Aorta (tissue), 5 donors: ENCODE data around the gene C4B. TPM values are rescaled to one million over a fixed set of nuclear protein-coding genes. Genes with fewer than 3 reads are reported as not detected.
"Not testable (repeated sequence)": the region's sequence is repeated elsewhere in the genome, so short reads cannot be mapped to it uniquely, and the experiment has no call there.

Source experiments
- ATAC-seq: fragments of 200-7000 bp; cut with Tn5 transposase; one replicate; pipeline ENCODE4 v1.9.1; 2022; ENCODE audit warnings: moderate library complexity; ENCODE audit not compliant: low FRiP score
- DNase-seq, 2 donors: peaks; one replicate each; pipeline ENCODE4 v3.0.0-alpha.2; 2020
- H3K27ac ChIP-seq, 2 donors: one replicate each; pipeline ENCODE4 v1.5.1; 2013; ENCODE audit warnings: low read length in 2 of 2, mild to moderate bottlenecking in 2 of 2, moderate library complexity in 2 of 2, control low read depth in 1 of 2, inconsistent platforms in 1 of 2, low read depth in 1 of 2
- H3K27me3 ChIP-seq, 2 donors: one replicate each; pipeline ENCODE4 v1.6.1; 2013; ENCODE audit warnings: control low read depth in 1 of 2, low read length in 1 of 2, mild to moderate bottlenecking in 1 of 2, moderate library complexity in 1 of 2; ENCODE audit not compliant: insufficient read depth in 2 of 2, control insufficient read depth in 1 of 2
- H3K36me3 ChIP-seq, 2 donors: one replicate each; pipeline ENCODE4 v1.6.1; 2013; ENCODE audit warnings: control low read depth in 1 of 2, low read length in 1 of 2, mild to moderate bottlenecking in 1 of 2; ENCODE audit not compliant: insufficient read depth in 2 of 2, control insufficient read depth in 1 of 2
- H3K4me1 ChIP-seq, 2 donors: one replicate each; pipeline ENCODE4 v1.6.1; 2013; ENCODE audit warnings: low read length in 2 of 2, control low read depth in 1 of 2, mild to moderate bottlenecking in 1 of 2, moderate library complexity in 1 of 2; ENCODE audit not compliant: insufficient read depth in 2 of 2, control insufficient read depth in 1 of 2
- H3K4me3 ChIP-seq, 2 donors: one replicate each; pipeline ENCODE4 v1.5.1; 2013; ENCODE audit warnings: low read length in 2 of 2, control low read depth in 1 of 2, mild to moderate bottlenecking in 1 of 2
- H3K9me3 ChIP-seq: one replicate; pipeline ENCODE4 v1.6.1; 2013; ENCODE audit warnings: mild to moderate bottlenecking, low read length; ENCODE audit not compliant: control insufficient read depth
- WGBS, 2 donors: extraction: QIAGEN DNeasy Blood & Tissue Kit; methylation state at CpG; one replicate each; pipeline ENCODE4 v1.1.7; 2013; 5-methylcytosine and 5-hydroxymethylcytosine counted together
- intact Hi-C, 2 donors: fragments of 100-400 bp; cut with DNase I; formaldehyde crosslinking; loops; one replicate each; pipeline versions ENCODE4 v1.14.2 to v1.15.0; 2022
- long read RNA-seq, 2 donors: library from polyadenylated mRNA; unstranded; transcript quantifications; one replicate each; pipeline ENCODE4 v2.0.0, GENCODE V29; 2020 to 2021
- polyA plus RNA-seq, 2 donors: library from polyadenylated mRNA; stranded (reverse); fragments of 200-250 nt; gene quantifications; one replicate each; pipeline ENCODE4 v1.2.3, GENCODE V29; 2013
- total RNA-seq, 2 donors: library from RNA; stranded (reverse); fragmentation: NEBNext Ultra II Directional; extraction: Animal tissue kit (Norgen Biotek cat#: 25700); gene quantifications; one replicate each; pipeline ENCODE4 v1.2.1, GENCODE V29; 2021
- donor health status: healthy with polysubstance abuse.
- donor health status: Bipolar disorder and iron deficiency.
- donor health status: DM: no; HTN: no; CAD: no.
- donor health status: DM: no; HTN: no; CAD: no.
- donor health status: DM: yes; HTN: yes; CAD: no.

C4B gene
- total RNA-seq (100 to 1,000 TPM; 149 to 225 TPM), polyA plus RNA-seq (10 to 100 TPM; 10.8 to 49.3 TPM)
- long read RNA-seq, donor 1, partial matches to known transcripts, result 72 of 76 reads
- long read RNA-seq, donor 1, other reads (novel, unspliced or antisense), result 4 of 76 reads
- long read RNA-seq, donor 2, full-length matches to known transcripts, result 8 of 70 reads
- long read RNA-seq, donor 2, partial matches to known transcripts, result 56 of 70 reads
- long read RNA-seq, donor 2, other reads (novel, unspliced or antisense), result 6 of 70 reads

DNA sequence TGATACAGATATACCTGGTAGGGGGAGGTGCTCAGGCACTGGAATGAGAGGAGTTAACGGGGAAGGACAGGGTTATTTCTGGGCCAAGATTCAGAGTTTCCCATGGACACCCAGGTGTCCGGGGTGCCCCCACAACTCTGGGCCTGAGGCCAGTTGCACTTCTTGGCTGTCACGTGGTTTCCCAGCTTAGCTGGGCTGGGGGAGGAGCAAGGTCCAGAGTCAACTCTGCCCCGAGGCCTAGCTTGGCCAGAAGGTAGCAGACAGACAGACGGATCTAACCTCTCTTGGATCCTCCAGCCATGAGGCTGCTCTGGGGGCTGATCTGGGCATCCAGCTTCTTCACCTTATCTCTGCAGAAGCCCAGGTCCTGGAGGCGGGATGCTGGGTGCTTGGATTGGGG is at the start of gene C4B:
TSS of gene C4B (plus strand) at position 249 of the 400 bp plus-strand sequence. CDS start at position 300, 51 bp downstream.
- WGBS, 2 donors, result no CpG with 5 or more reads among the region's 6 CpGs
- H3K4me1 ChIP-seq, H3K27ac ChIP-seq, H3K36me3 ChIP-seq, intact Hi-C loops, DNase-seq, H3K9me3 ChIP-seq, H3K27me3 ChIP-seq, H3K4me3 ChIP-seq: not testable (repeated sequence)
- peak; percentile 23 for ATAC-seq

DNA sequence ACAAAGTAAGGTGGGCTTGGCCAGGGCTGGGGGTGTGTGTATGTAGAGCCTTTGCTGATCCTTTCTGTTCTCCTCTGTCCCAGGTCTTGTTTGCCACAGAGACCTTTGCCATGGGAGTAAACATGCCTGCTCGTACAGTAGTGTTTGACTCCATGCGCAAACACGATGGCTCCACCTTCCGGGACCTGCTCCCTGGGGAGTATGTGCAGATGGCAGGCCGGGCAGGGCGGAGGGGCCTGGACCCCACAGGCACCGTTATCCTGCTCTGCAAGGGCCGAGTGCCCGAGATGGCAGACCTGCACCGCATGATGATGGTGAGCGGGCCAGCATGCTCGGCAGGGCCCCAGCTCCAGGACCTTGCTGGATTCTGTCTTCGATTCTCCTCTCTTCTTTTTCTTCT is 48.9 kb upstream of the C4B start:
- intact Hi-C loops, result no loop called here
- Histone ChIP-seq H3K27me3 (no peaks in the 10 kb centered on the region), H3K27ac (no peak overlapping the region), H3K4me1 (no peaks in the 10 kb centered on the region), H3K36me3 (peaks cover 0 to 22% of the 10 kb centered on the region in 2 donors), H3K4me3 (no peak overlapping the region), H3K9me3 (no peaks in the 10 kb centered on the region)
- DNase-seq (peak; percentile 34 to 64), ATAC-seq (no peak)
- 81 to 85% methylated on average over 13 of the region's 13 CpGs for WGBS, 2 donors

DNA sequence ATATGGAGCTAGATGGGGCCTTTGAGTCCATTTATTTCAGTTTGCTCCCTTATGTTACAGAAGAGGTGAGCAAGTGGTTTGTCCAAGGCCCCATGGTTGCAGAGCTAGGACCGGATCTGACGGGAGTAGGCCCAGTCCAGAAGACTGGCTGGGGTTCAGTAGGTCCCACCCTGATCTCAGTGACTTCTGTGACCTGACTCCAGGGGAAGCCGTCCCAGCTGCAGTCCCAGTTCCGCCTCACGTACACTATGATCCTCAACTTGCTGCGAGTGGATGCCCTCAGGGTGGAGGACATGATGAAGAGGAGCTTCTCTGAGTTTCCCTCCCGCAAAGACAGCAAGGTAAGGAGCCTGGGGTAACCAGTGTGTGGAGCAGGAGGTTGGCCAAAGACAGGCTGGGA is 48.1 kb upstream of the C4B start:
- Histone ChIP-seq H3K27ac (no peak overlapping the region), H3K27me3 (no peaks in the 10 kb centered on the region), H3K4me1 (no peaks in the 10 kb centered on the region), H3K36me3 (peaks cover 0 to 20% of the 10 kb centered on the region in 2 donors), H3K4me3 (no peak overlapping the region), H3K9me3 (no peaks in the 10 kb centered on the region)
- intact Hi-C loops, result no loop called here
- DNase-seq (peak; percentile 43), ATAC-seq (no peak)
- 86 to 87% methylated on average over 7 of the region's 7 CpGs for WGBS, 2 donors

DNA sequence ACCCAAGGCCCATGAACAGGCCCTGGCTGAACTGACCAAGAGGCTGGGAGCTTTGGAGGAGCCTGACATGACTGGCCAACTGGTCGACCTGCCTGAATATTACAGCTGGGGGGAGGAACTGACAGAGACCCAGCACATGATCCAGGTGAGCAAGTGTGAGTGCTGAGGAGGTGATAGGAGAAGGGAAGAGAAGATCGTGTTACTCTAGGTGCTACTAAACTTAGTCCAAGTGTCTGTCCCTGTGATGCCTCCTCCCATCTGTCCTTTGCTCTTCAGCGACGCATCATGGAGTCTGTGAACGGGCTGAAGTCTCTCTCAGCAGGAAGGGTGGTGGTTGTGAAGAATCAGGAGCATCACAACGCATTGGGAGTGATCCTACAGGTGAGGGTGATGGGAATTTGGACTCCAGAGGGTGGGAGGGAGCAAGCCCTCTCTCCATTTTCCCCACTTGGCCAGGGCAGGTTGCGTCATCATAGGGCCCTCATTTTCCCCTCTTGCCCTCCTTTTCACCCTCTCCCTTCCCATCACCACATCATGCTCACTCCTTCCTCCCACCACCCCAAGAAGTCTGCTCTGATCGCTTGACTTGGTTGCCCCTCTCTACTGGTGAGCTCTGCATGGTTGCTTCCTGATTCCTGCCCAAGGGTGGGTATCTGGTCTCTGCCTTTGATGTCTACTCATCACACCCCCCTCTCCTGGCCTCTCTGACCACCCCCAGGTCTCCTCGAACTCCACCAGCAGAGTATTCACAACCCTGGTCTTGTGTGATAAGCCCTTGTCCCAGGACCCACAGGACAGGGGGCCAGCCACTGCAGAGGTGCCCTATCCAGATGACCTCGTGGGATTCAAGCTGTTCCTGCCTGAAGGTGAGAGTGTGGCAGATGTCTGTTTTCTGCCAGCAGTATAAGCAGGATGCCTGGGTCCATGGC is 47.3 kb upstream of the C4B start:
- WGBS, 2 donors, result 78 to 82% methylated on average over 10 of the region's 10 CpGs
- H3K4me3 ChIP-seq, result no peak overlapping the region
- H3K4me1 ChIP-seq, result no peaks in the 10 kb centered on the region
- no peaks in the 10 kb centered on the region for H3K9me3 ChIP-seq
- DNase-seq (peak; percentile 29 to 32), ATAC-seq (no peak)
- H3K27ac ChIP-seq, result no peak overlapping the region
- H3K36me3 ChIP-seq, result peaks cover 0 to 20% of the 10 kb centered on the region in 2 donors
- no peaks in the 10 kb centered on the region for H3K27me3 ChIP-seq
- intact Hi-C loops, result no loop called here

DNA sequence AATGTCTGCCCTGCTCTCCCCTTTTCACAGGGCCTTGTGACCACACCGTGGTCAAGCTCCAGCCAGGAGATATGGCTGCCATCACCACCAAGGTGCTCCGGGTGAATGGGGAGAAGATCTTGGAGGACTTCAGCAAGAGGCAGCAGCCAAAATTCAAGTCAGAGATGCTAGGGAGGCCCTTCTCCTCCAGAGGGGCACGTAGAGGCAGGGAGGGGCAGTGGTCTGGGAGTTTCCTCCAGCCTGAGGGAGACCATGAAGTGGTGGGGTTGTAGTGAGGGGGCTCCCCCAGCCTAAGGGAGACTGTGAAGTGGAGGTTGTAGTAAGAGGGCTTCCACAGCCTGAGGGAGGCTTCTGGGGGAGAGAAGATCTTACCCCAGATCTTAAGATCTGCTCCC is 46.7 kb upstream of the C4B start:
- Histone ChIP-seq H3K4me3 (no peak overlapping the region), H3K9me3 (no peaks in the 10 kb centered on the region), H3K27ac (no peak overlapping the region), H3K36me3 (peaks cover 0 to 20% of the 10 kb centered on the region in 2 donors), H3K27me3 (no peaks in the 10 kb centered on the region), H3K4me1 (no peaks in the 10 kb centered on the region)
- ATAC-seq, result no peak
- 69 to 73% methylated on average over 3 of the region's 3 CpGs for WGBS, 2 donors
- intact Hi-C loops, result no loop called here
- peak in 1 of 2 donors; percentile 24 for DNase-seq

DNA sequence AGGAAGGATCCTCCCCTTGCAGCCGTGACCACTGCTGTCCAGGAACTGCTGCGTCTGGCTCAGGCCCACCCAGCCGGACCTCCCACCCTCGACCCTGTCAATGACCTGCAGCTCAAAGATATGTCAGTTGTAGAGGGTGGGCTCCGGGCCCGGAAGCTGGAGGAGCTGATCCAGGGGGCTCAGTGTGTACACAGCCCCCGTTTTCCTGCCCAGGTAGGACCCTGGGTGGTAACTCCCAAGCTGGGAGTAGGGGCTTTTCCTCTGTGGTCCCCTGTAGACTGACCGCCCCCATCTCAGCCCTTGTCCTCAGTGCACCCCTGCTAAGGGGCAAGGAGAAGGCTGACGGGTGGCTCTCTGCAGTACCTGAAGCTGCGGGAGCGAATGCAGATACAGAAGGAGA is 46.3 kb upstream of the C4B start:
- no peaks in the 10 kb centered on the region for H3K9me3 ChIP-seq

DNA sequence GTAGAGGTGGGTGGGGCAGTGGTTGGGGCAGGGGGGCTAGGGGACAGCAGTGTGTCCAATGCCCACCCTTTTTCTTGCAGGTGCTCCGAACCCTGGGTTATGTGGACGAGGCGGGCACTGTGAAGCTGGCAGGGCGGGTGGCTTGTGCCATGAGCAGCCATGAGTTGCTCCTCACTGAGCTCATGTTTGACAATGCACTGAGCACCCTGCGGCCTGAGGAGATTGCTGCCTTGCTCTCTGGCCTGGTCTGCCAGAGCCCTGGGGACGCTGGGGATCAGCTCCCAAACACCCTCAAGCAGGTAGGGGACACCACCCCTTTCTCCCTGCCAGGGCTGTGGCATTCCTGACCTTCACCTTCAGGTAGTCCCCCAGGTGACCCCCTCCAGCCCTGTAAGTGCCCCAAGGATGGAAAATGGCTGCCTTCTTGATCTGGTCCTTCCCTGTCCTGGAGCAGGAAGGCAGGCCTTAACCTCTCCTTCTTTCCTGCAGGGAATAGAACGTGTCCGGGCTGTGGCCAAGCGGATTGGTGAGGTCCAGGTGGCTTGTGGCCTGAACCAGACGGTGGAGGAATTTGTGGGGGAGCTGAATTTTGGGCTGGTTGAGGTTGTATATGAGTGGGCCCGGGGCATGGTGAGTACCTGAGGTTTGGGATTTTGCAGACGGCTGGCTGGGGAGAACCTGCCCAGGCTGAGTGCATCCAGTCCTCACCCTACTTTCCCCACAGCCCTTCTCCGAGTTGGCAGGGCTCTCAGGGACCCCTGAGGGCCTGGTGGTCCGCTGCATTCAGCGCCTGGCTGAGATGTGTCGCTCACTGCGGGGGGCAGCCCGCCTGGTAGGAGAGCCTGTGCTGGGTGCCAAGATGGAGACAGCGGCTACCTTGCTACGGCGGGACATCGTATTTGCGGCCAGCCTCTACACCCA is 45.5 kb upstream of the C4B start:
- intact Hi-C loops, result no loop called here

More for the DNA sequence above, 46.3 kb upstream of the C4B start:
- Histone ChIP-seq H3K27ac (no peak overlapping the region), H3K4me3 (no peak overlapping the region), H3K36me3 (peaks cover 0 to 20% of the 10 kb centered on the region in 2 donors), H3K27me3 (no peaks in the 10 kb centered on the region), H3K4me1 (no peaks in the 10 kb centered on the region)
- no peak for ATAC-seq
- peak; percentile 35 to 74 for DNase-seq
- intact Hi-C loops, result no loop called here
- 77 to 78% methylated on average over 11 of the region's 11 CpGs for WGBS, 2 donors

More for the DNA sequence above, 45.5 kb upstream of the C4B start:
- Histone ChIP-seq H3K27me3 (no peaks in the 10 kb centered on the region), H3K9me3 (no peaks in the 10 kb centered on the region), H3K4me1 (no peaks in the 10 kb centered on the region), H3K36me3 (peaks cover 0 to 17% of the 10 kb centered on the region in 2 donors), H3K27ac (no peak overlapping the region), H3K4me3 (no peak overlapping the region)
- ATAC-seq (no peak), DNase-seq (peak; percentile 44 to 59)
- WGBS, 2 donors, result 78 to 84% methylated on average over 23 of the region's 23 CpGs
